Activated naive CD4-positive, alpha-beta T cell treated with anti-CD3 and anti-CD28 coated beads, Interleukin-2, amount 50 U/mL, for 72 hours (primary cell): ENCODE measurements around the gene COQ6. TPM values are rescaled to one million over a fixed set of nuclear protein-coding genes. Genes with fewer than 3 reads are reported as not detected.

Source experiments
- total RNA-seq, 2 donors: library from RNA; stranded (reverse); gene quantifications; one replicate each; pipeline ENCODE4 v1.2.3, GENCODE V29; 2022

The COQ6 gene
- total RNA-seq, 2 donors from 2014 or later: 20.7 to 29.4 TPM

Other genes starting within 250 kb of the COQ6 start
- gene PNMA1, start 235.9 kb upstream of the COQ6 start, total RNA-seq: 10 to 100 TPM; 26.7 to 29.2 TPM
- gene PTGR2, start 98.5 kb upstream of the COQ6 start, total RNA-seq: 1 to 10 TPM; 6.4 to 9.6 TPM
- gene ZNF410, start 63.4 kb upstream of the COQ6 start, total RNA-seq: 10 to 100 TPM; 52.9 to 98.7 TPM
- gene FAM161B, start 208 bp upstream of the COQ6 start, total RNA-seq: 1 to 10 TPM; 1.5 to 4.3 TPM
- gene ENTPD5, start 69.0 kb downstream of the COQ6 start, total RNA-seq: 10 to 100 TPM in 1 of 2 donors, 1 to 10 TPM in 1; 3.1 to 14.4 TPM
- gene BBOF1, start 69.0 kb downstream of the COQ6 start, total RNA-seq: 1 to 10 TPM in 1 of 2 donors, under 1 TPM in 1; 0.64 to 1.4 TPM
- gene ALDH6A1, start 134.2 kb downstream of the COQ6 start, total RNA-seq: 10 to 100 TPM; 20.9 to 28.9 TPM
- gene LIN52, start 134.7 kb downstream of the COQ6 start, total RNA-seq: 10 to 100 TPM; 12.0 to 29.7 TPM